HG03064 (cell line): Measurements from ENCODE around the gene MAN1A1.
"Not testable (repeated sequence)": the region's sequence is repeated elsewhere in the genome, so short reads cannot be mapped to it uniquely, and the experiment has no call there.

Experiments used
- ATAC-seq: cut with Tn5 transposase; IDR thresholded peaks from one replicate; pipeline ENCODE4 v1.9.1; 2021; ENCODE audit warnings: low read depth; ENCODE audit not compliant: unreplicated experiment

The MAN1A1 gene

GRCh38 chr6:119349361-119350201 lies at the start of gene MAN1A1:
MAN1A1 (minus strand) TSS chr6:119349761; CDS start chr6:119349065, 696 bp downstream.
- ATAC-seq = peak; percentile 66

- no peak for ATAC-seq
These were observed 45.6 kb upstream of the MAN1A1 start for GRCh38 chr6:119395192-119395591.

GRCh38 chr6:119390247-119390793 lies 40.8 kb upstream of the MAN1A1 start:
- no peak for ATAC-seq

- ATAC-seq = no peak
These were observed 36.4 kb upstream of the MAN1A1 start for GRCh38 chr6:119385994-119386393.

GRCh38 chr6:119384444-119384843 lies 34.9 kb upstream of the MAN1A1 start:
- no peak for ATAC-seq

GRCh38 chr6:119379809-119380208 lies 30.2 kb upstream of the MAN1A1 start:
- ATAC-seq = no peak

- not testable (repeated sequence) for ATAC-seq
These were observed 27.5 kb upstream of the MAN1A1 start for GRCh38 chr6:119377043-119377442.

GRCh38 chr6:119370080-119370479 lies 20.5 kb upstream of the MAN1A1 start:
- ATAC-seq = no peak

- no peak for ATAC-seq
These were observed 19.4 kb upstream of the MAN1A1 start for GRCh38 chr6:119368921-119369320.

GRCh38 chr6:119361209-119361608 lies 11.6 kb upstream of the MAN1A1 start:
- no peak for ATAC-seq

- no peak for ATAC-seq
These were observed 10.8 kb upstream of the MAN1A1 start for GRCh38 chr6:119360262-119360915.

- no peak for ATAC-seq
These were observed 6.3 kb upstream of the MAN1A1 start for GRCh38 chr6:119355890-119356289.

GRCh38 chr6:119355157-119355556 lies 5.6 kb upstream of the MAN1A1 start:
- ATAC-seq = no peak

- ATAC-seq = no peak
These were observed 4.1 kb upstream of the MAN1A1 start for GRCh38 chr6:119353696-119354095.

GRCh38 chr6:119352001-119352400 lies 2.4 kb upstream of the MAN1A1 start:
- no peak for ATAC-seq

- ATAC-seq = no peak
These were observed 1.4 kb upstream of the MAN1A1 start for GRCh38 chr6:119350952-119351372.

- ATAC-seq = peak; percentile 3
These were observed 816 bp upstream of the MAN1A1 start for GRCh38 chr6:119350202-119350951.

GRCh38 chr6:119348748-119349360 lies 707 bp downstream of the MAN1A1 start:
- peak; percentile 3 for ATAC-seq

GRCh38 chr6:119348096-119348747 lies 1.3 kb downstream of the MAN1A1 start:
- no peak for ATAC-seq
